HG03097 (cell line): ENCODE data around the gene RPUSD3.

Experiments
- ATAC-seq: cut with Tn5 transposase; IDR thresholded peaks from one replicate; pipeline ENCODE4 v1.9.1; 2021; ENCODE audit not compliant: unreplicated experiment, low FRiP score

The RPUSD3 gene

GRCh38 chr3:9808345-9809037 is 35.3 kb downstream of the RPUSD3 start:
- peak; percentile 61 for ATAC-seq

GRCh38 chr3:9807981-9808344 is 35.8 kb downstream of the RPUSD3 start:
- no peak for ATAC-seq

- no peak for ATAC-seq
These were observed 36.9 kb downstream of the RPUSD3 start for GRCh38 chr3:9806688-9807589.

- ATAC-seq: no peak
These were observed 37.7 kb downstream of the RPUSD3 start for GRCh38 chr3:9806137-9806536.

- ATAC-seq: no peak
These were observed 38.8 kb downstream of the RPUSD3 start for GRCh38 chr3:9804996-9805395.

GRCh38 chr3:9803494-9803893 is 40.3 kb downstream of the RPUSD3 start:
- ATAC-seq: no peak

GRCh38 chr3:9800529-9800928 is 43.3 kb downstream of the RPUSD3 start:
- ATAC-seq: no peak

GRCh38 chr3:9797196-9797945 is 46.4 kb downstream of the RPUSD3 start:
- no peak for ATAC-seq

GRCh38 chr3:9795207-9795606 is 48.6 kb downstream of the RPUSD3 start:
- ATAC-seq: no peak

GRCh38 chr3:9794400-9794799 is 49.4 kb downstream of the RPUSD3 start:
- ATAC-seq: no peak

- ATAC-seq: no peak
These were observed 50.5 kb downstream of the RPUSD3 start for GRCh38 chr3:9793161-9793781.

GRCh38 chr3:9792405-9793160 is 51.2 kb downstream of the RPUSD3 start, which contains the start of the genes ARPC4 and TADA3:
TSS of gene ARPC4 (plus strand) at chr3:9793082. CDS start at chr3:9793122, 40 bp downstream.
TSS of gene TADA3 (minus strand) at chr3:9792473. CDS start at chr3:9791466, 1,007 bp downstream.
- peak; percentile 77 for ATAC-seq

GRCh38 chr3:9791790-9792404 is 51.9 kb downstream of the RPUSD3 start:
- ATAC-seq: no peak

GRCh38 chr3:9791127-9791526 is 52.7 kb downstream of the RPUSD3 start:
- no peak for ATAC-seq
